T-helper 2 cell treated with Interferon-gamma antibody and Interleukin-4, amounts not matched to agents 5 μg/mL and 100 μg/mL, for 36 hours (primary cell): Measurements from ENCODE around the gene RAB5A.
"Not testable (repeated sequence)": the region's sequence is repeated elsewhere in the genome, so short reads cannot be mapped to it uniquely, and the experiment has no call there.

Experiments used
- DNase-seq: peaks from one replicate; pipeline ENCODE4 v3.0.0; 2021; ENCODE audit warnings: low spot score
- H3K27ac Mint-ChIP-seq: one replicate; pipeline ENCODE4 v1.8.0; 2021; ENCODE audit warnings: mild to moderate bottlenecking, mixed read lengths
- H3K27me3 Mint-ChIP-seq: one replicate; pipeline ENCODE4 v1.8.0; 2021; ENCODE audit warnings: low read depth, mixed read lengths
- H3K36me3 Mint-ChIP-seq: one replicate; pipeline ENCODE4 v1.8.0; 2021; ENCODE audit warnings: low read depth, mixed read lengths
- H3K4me1 Mint-ChIP-seq: one replicate; pipeline ENCODE4 v1.8.0; 2021; ENCODE audit warnings: low read depth, mixed read lengths
- H3K4me3 Mint-ChIP-seq: one replicate; pipeline ENCODE4 v1.8.0; 2022; ENCODE audit warnings: mild to moderate bottlenecking, moderate library complexity, mixed read lengths
- H3K9me3 Mint-ChIP-seq: one replicate; pipeline ENCODE4 v1.8.0; 2021; ENCODE audit warnings: mixed read lengths

RAB5A gene

GRCh38 chr3:19934098-19934566 is 12.8 kb upstream of the RAB5A start, which contains the start of gene EFHB:
Gene EFHB (minus strand): TSS chr3:19934217. CDS start chr3:19934018, 199 bp downstream.
- no peak within 1 kb of the TSS for H3K27ac Mint-ChIP-seq
- H3K9me3 Mint-ChIP-seq = no peaks in the 10 kb centered on the region
- H3K36me3 Mint-ChIP-seq = no peaks in the 10 kb centered on the region
- no peak for DNase-seq
- peaks cover 38% of the 10 kb centered on the region for H3K4me1 Mint-ChIP-seq
- H3K4me3 Mint-ChIP-seq = no peak within 1 kb of the TSS
- peaks cover 20% of the 10 kb centered on the region for H3K27me3 Mint-ChIP-seq

- H3K9me3 Mint-ChIP-seq = no peaks in the 10 kb centered on the region
- H3K36me3 Mint-ChIP-seq = peaks cover 4% of the 10 kb centered on the region
- peak overlapping the region; percentile 61 for H3K27ac Mint-ChIP-seq
- peaks cover 23% of the 10 kb centered on the region for H3K4me1 Mint-ChIP-seq
- H3K27me3 Mint-ChIP-seq = peaks cover 13% of the 10 kb centered on the region
- DNase-seq = peak; percentile 60
- peak overlapping the region; percentile 37 for H3K4me3 Mint-ChIP-seq
Observed at GRCh38 chr3:19937459-19938294, 9.2 kb upstream of the RAB5A start.

- Mint-ChIP-seq H3K4me1 (peaks cover 20% of the 10 kb centered on the region), H3K27ac (no peak overlapping the region), H3K4me3 (no peak overlapping the region), H3K36me3 (peaks cover 4% of the 10 kb centered on the region), H3K27me3 (peaks cover 11% of the 10 kb centered on the region), H3K9me3 (no peaks in the 10 kb centered on the region)
- DNase-seq = no peak
Observed at GRCh38 chr3:19938295-19938627, 8.6 kb upstream of the RAB5A start.

- H3K4me1 Mint-ChIP-seq = peaks cover 15% of the 10 kb centered on the region
- H3K9me3 Mint-ChIP-seq = no peaks in the 10 kb centered on the region
- H3K36me3 Mint-ChIP-seq = peaks cover 6% of the 10 kb centered on the region
- no peak overlapping the region for H3K4me3 Mint-ChIP-seq
- no peak overlapping the region for H3K27ac Mint-ChIP-seq
- H3K27me3 Mint-ChIP-seq = peaks cover 3% of the 10 kb centered on the region
- DNase-seq = no peak
Observed at GRCh38 chr3:19940643-19941042, 6.3 kb upstream of the RAB5A start.

- H3K4me1 Mint-ChIP-seq = peaks cover 24% of the 10 kb centered on the region
- H3K9me3 Mint-ChIP-seq = no peaks in the 10 kb centered on the region
- no peak for DNase-seq
- H3K27me3 Mint-ChIP-seq = peaks cover 3% of the 10 kb centered on the region
- H3K27ac Mint-ChIP-seq = peak overlapping the region; percentile 15
- peaks cover 10% of the 10 kb centered on the region for H3K36me3 Mint-ChIP-seq
- peak overlapping the region; percentile 69 for H3K4me3 Mint-ChIP-seq
Observed at GRCh38 chr3:19945534-19945933, 1.4 kb upstream of the RAB5A start.

- Mint-ChIP-seq H3K4me1 (peaks cover 27% of the 10 kb centered on the region), H3K27me3 (peaks cover 3% of the 10 kb centered on the region), H3K27ac (peak overlapping the region; percentile 100), H3K36me3 (peaks cover 14% of the 10 kb centered on the region), H3K9me3 (no peaks in the 10 kb centered on the region), H3K4me3 (peak overlapping the region; percentile 99)
- DNase-seq = no peak
Observed at GRCh38 chr3:19945969-19946831, 697 bp upstream of the RAB5A start.

- Mint-ChIP-seq H3K4me1 (peaks cover 30% of the 10 kb centered on the region), H3K36me3 (peaks cover 20% of the 10 kb centered on the region), H3K27me3 (peaks cover 3% of the 10 kb centered on the region), H3K9me3 (no peaks in the 10 kb centered on the region), H3K27ac (peak overlapping the region; percentile 100), H3K4me3 (peak overlapping the region; percentile 99)
- peak; percentile 36 for DNase-seq
Observed at GRCh38 chr3:19947549-19948225, 790 bp downstream of the RAB5A start.

- Mint-ChIP-seq H3K4me1 (peaks cover 30% of the 10 kb centered on the region), H3K4me3 (peak overlapping the region; percentile 99), H3K9me3 (no peaks in the 10 kb centered on the region), H3K27me3 (peaks cover 3% of the 10 kb centered on the region), H3K27ac (peak overlapping the region; percentile 100), H3K36me3 (peaks cover 20% of the 10 kb centered on the region)
- DNase-seq = no peak
Observed at GRCh38 chr3:19948226-19948591, 1.3 kb downstream of the RAB5A start.

- Mint-ChIP-seq H3K4me3 (no peak overlapping the region), H3K27ac (no peak overlapping the region), H3K4me1 (peaks cover 30% of the 10 kb centered on the region), H3K9me3 (no peaks in the 10 kb centered on the region), H3K27me3 (no peaks in the 10 kb centered on the region), H3K36me3 (peaks cover 28% of the 10 kb centered on the region)
- no peak for DNase-seq
Observed at GRCh38 chr3:19950316-19950715, 3.4 kb downstream of the RAB5A start.

GRCh38 chr3:19954676-19955075 is 7.8 kb downstream of the RAB5A start:
- peaks cover 23% of the 10 kb centered on the region for H3K36me3 Mint-ChIP-seq
- H3K4me1 Mint-ChIP-seq = peaks cover 11% of the 10 kb centered on the region
- H3K9me3 Mint-ChIP-seq = no peaks in the 10 kb centered on the region

GRCh38 chr3:19957354-19957753 is 10.5 kb downstream of the RAB5A start:
- H3K27me3 Mint-ChIP-seq, H3K4me3 Mint-ChIP-seq, DNase-seq, H3K27ac Mint-ChIP-seq, H3K9me3 Mint-ChIP-seq, H3K4me1 Mint-ChIP-seq: not testable (repeated sequence)
- H3K36me3 Mint-ChIP-seq = peaks cover 22% of the 10 kb centered on the region

More at GRCh38 chr3:19954676-19955075, 7.8 kb downstream of the RAB5A start:
- H3K27me3 Mint-ChIP-seq = no peaks in the 10 kb centered on the region
- H3K27ac Mint-ChIP-seq = no peak overlapping the region
- DNase-seq = no peak
- H3K4me3 Mint-ChIP-seq = no peak overlapping the region

- no peaks in the 10 kb centered on the region for H3K9me3 Mint-ChIP-seq
- no peak overlapping the region for H3K4me3 Mint-ChIP-seq
- H3K36me3 Mint-ChIP-seq = peaks cover 26% of the 10 kb centered on the region
- no peak for DNase-seq
- no peak overlapping the region for H3K27ac Mint-ChIP-seq
- peaks cover 6% of the 10 kb centered on the region for H3K4me1 Mint-ChIP-seq
- H3K27me3 Mint-ChIP-seq = no peaks in the 10 kb centered on the region
Observed at GRCh38 chr3:19959505-19959904, 12.6 kb downstream of the RAB5A start.

- no peaks in the 10 kb centered on the region for H3K9me3 Mint-ChIP-seq
- no peak overlapping the region for H3K27ac Mint-ChIP-seq
- H3K36me3 Mint-ChIP-seq = peaks cover 20% of the 10 kb centered on the region
- peaks cover 6% of the 10 kb centered on the region for H3K4me1 Mint-ChIP-seq
- no peaks in the 10 kb centered on the region for H3K27me3 Mint-ChIP-seq
- H3K4me3 Mint-ChIP-seq = no peak overlapping the region
- DNase-seq = no peak
Observed at GRCh38 chr3:19960696-19961095, 13.8 kb downstream of the RAB5A start.
